Brain microvascular endothelial cell (primary cell): ENCODE measurements around the gene ARIH2.
"Not testable (repeated sequence)": the region's sequence is repeated elsewhere in the genome, so short reads cannot be mapped to it uniquely, and the experiment has no call there.

Source experiments
- DNase-seq: peaks from one replicate; pipeline ENCODE4 v3.0.0-alpha.2; 2020
- H3K27ac ChIP-seq: fragments of 250-450 bp; sonication (Bioruptor Pico); 2 replicates; pipeline ENCODE4 v1.5.1; 2020; ENCODE audit warnings: mild to moderate bottlenecking, moderate library complexity
- H3K27me3 ChIP-seq: fragments of 250-450 bp; sonication (Bioruptor Pico); replicated peaks from 2 replicates; pipeline ENCODE4 v1.5.1; 2020; ENCODE audit warnings: mild to moderate bottlenecking
- H3K36me3 ChIP-seq: fragments of 250-450 bp; sonication (Bioruptor Pico); replicated peaks from 2 replicates; pipeline ENCODE4 v1.5.1; 2020; ENCODE audit warnings: mild to moderate bottlenecking
- H3K4me3 ChIP-seq: 2 replicates; pipeline ENCODE4 v1.5.1; 2011; ENCODE audit warnings: low read depth, mild to moderate bottlenecking, control low read depth, low read length, moderate library complexity
- CTCF ChIP-seq: IDR thresholded peaks from 2 replicates; pipeline ENCODE4 v1.5.1; 2011; ENCODE audit warnings: low read depth, mild to moderate bottlenecking, moderate library complexity, low read length, control low read depth, inconsistent platforms; ENCODE audit errors: missing control alignments
- in situ Hi-C: cut with HindIII; loops from 2 replicates; pipeline ENCODE4 v1.10.0; 2017; ENCODE audit warnings: low sequenced_read_pairs, low pct_ligation_motif_present

ARIH2 gene

DNA sequence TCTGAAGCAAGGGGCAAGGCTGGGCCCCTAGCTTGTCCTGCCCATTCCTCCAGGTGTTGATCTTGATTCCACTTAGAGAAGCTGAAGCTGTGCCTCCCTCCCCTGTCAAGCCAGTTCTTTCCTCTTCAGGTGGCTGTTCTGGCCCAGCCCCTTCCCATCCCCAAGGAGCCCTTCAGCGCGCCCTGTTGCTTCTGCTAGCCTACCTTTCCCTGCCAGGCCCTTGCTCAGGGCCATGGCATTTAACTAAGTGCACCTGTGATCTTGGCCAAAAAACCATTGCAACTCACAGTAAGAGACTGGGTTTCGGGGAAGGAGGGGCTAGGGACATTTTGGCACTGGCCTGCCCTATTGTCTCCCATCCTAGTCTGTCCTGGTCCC, 86.7 kb downstream of the ARIH2 start:
- DNase-seq, result no peak
- no peaks in the 10 kb centered on the region for H3K27me3 ChIP-seq
- H3K27ac ChIP-seq, result no peak overlapping the region
- no peaks in the 10 kb centered on the region for H3K36me3 ChIP-seq
- in situ Hi-C loops, result no loop called here
- no peak overlapping the region for H3K4me3 ChIP-seq
- TF ChIP-seq CTCF, result no peak

DNA sequence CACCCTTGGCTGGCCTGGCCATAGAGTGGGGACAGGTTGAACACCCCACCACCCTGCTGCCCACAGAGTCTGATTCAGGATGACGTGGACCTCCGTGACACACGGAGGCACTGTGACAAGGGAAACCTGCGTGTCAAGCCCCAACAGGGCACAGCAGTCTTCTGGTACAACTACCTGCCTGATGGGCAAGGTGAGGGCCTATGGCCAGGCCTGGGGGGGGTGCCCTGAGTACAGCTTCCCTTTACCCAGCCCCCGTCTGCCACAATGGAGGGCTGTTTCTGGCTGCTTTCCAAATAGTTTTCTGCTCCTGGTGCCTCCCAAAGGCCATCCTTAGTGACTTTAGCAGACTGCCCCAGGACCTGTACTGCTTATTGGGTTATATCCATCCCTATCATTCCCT, 87.4 kb downstream of the ARIH2 start:
- H3K36me3 ChIP-seq, result no peaks in the 10 kb centered on the region
- no peak overlapping the region for H3K27ac ChIP-seq
- no peaks in the 10 kb centered on the region for H3K27me3 ChIP-seq
- no peak overlapping the region for H3K4me3 ChIP-seq
- DNase-seq, result no peak
- in situ Hi-C loops, result no loop called here
- no peak for TF ChIP-seq CTCF

- peaks cover 1% of the 10 kb centered on the region for H3K36me3 ChIP-seq
- in situ Hi-C loops, result no loop called here
- no peak for DNase-seq
- H3K27me3 ChIP-seq, result no peaks in the 10 kb centered on the region
- H3K27ac ChIP-seq, result peak overlapping the region; percentile 85
- no peak for TF ChIP-seq CTCF
- peak overlapping the region; percentile 79 for H3K4me3 ChIP-seq
Observed at GRCh38 chr3:49006408-49007067, 87.9 kb downstream of the ARIH2 start.

- in situ Hi-C loops, result no loop called here
- Histone ChIP-seq H3K27ac (peak within 1 kb of the TSS; percentile 85), H3K27me3 (no peaks in the 10 kb centered on the region), H3K36me3 (peaks cover 8% of the 10 kb centered on the region), H3K4me3 (peak within 1 kb of the TSS; percentile 79)
- peak; percentile 69 for TF ChIP-seq CTCF
- peak; percentile 97 for DNase-seq
Observed at GRCh38 chr3:49007068-49007770, 88.6 kb downstream of the ARIH2 start, which contains the start of gene WDR6. Gene WDR6, plus strand, starts transcription at chr3:49007391. Its CDS starts 41 bp downstream, at chr3:49007432.

DNA sequence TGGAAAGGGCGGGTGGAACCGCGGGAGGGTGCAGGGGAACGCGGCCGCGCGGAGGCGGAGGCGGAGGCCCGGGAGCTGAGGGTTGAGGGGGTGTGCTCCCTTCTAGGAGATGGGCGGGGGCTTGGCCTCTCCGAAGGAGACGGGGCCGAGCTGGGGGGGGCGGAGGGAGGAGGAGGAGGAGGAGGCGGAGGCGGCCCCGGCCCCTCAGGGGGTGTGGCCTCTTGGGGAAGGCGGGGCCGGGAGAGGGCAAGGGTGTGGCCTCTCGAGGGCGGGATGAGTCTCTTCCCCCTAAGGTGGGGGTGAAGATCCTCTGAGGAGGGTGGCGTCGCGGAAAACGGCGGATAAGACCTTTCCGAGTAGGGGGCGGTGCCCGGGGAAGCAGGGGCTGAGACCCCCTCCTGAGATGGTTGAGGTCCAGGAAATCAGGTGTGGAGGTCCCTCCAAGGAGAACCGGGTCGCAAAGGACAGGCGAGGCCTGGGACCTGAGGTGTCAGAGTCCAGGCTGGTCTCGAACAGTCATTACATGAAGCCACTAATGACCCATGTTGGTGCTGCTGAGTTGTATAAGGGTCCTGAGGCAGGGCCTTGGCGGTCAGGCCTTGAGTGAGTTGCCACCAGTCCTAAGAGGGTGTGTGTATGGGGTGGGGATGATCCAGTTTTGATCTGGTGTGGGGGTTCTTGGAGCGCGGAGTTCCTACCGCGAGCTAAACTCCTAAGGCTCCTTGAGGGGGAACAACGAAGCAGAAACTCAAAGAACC, 89.3 kb downstream of the ARIH2 start:
- in situ Hi-C loops, result no loop called here
- peak; percentile 54 for DNase-seq
- no peaks in the 10 kb centered on the region for H3K27me3 ChIP-seq
- H3K36me3 ChIP-seq, result peaks cover 15% of the 10 kb centered on the region
- H3K4me3 ChIP-seq, result peak overlapping the region; percentile 79
- peak overlapping the region; percentile 85 for H3K27ac ChIP-seq
- TF ChIP-seq CTCF, result no peak

DNA sequence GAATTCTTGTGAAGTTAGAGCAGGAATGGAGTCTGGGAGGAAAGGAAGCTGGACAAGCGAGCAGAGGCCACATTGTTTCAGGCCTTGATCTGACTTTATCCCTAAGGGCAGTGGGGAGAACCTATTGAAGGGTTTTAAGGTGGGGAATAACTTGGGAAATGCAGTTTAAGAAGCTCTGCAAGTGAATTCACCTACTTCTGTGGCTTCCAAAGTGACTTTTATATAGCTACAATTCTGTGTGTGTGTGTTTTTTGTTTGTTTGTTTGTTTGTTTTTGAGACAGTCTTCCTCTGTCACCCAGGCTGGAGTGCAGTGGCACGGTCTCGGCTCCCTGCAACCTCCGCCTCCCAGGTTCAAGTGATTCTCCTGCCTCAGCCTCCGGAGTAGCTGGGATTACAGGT, 90.0 kb downstream of the ARIH2 start:
- peak overlapping the region; percentile 79 for H3K4me3 ChIP-seq
- peaks cover 21% of the 10 kb centered on the region for H3K36me3 ChIP-seq
- H3K27ac ChIP-seq, result peak overlapping the region; percentile 0
- in situ Hi-C loops, H3K27me3 ChIP-seq, DNase-seq: not testable (repeated sequence)
